A549 (cell line): Measurements from ENCODE around the gene PTGDS.

Experiments used
- CHD2 ChIP-seq: fragments of 150-350 bp; IDR thresholded peaks from 2 replicates; pipeline ENCODE4 v1.6.1; 2014; ENCODE audit warnings: low read length; ENCODE audit not compliant: partially characterized antibody
- CTCF ChIP-seq: fragments of >200 bp; sonication (Bioruptor Twin); formaldehyde crosslinking; IDR thresholded peaks from 3 replicates; pipeline ENCODE4 v1.5.1; 2016
- EP300 ChIP-seq, 2 experiments: fragments of >200 bp; sonication (Bioruptor Twin); formaldehyde crosslinking; IDR thresholded peaks; 2 replicates in 1 of 2; 3 replicates in 1 of 2; pipeline ENCODE4 v1.6.1; 2016 to 2017
- JUN ChIP-seq, 2 experiments: fragments of >200 bp; sonication (Bioruptor Twin); formaldehyde crosslinking; IDR thresholded peaks; 2 replicates in 1 of 2; 3 replicates in 1 of 2; pipeline ENCODE4 v1.6.1; 2016 to 2017
- RFX5 ChIP-seq: fragments of 450-650 bp; IDR thresholded peaks from 2 replicates; pipeline ENCODE4 v1.7.1; 2014; ENCODE audit warnings: antibody characterized with exemption, mild to moderate bottlenecking, moderate library complexity
- TP53 ChIP-seq: fragments of 250-450 bp; sonication (Bioruptor Pico); IDR thresholded peaks from 2 replicates; pipeline ENCODE4 v1.5.0; 2021; ENCODE audit warnings: mild to moderate bottlenecking, moderate library complexity
- ZNF302 ChIP-seq: fragments of 250-450 bp; sonication (Bioruptor Pico); IDR thresholded peaks from 2 replicates; pipeline ENCODE4 v1.9.0; 2021; ENCODE audit warnings: inconsistent platforms, mild to moderate bottlenecking, moderate library complexity
- TF ChIP-seq, protein P1 (sequence below): fragments of >200 bp; sonication (Bioruptor Twin); formaldehyde crosslinking; IDR thresholded peaks from 3 replicates; pipeline ENCODE4 v1.6.1; 2016
- TF ChIP-seq, protein P2 (sequence below): IDR thresholded peaks from 2 replicates; pipeline ENCODE4 v1.6.1; 2012
- TF ChIP-seq, protein P3 (sequence below): fragments of 150-350 bp; IDR thresholded peaks from 2 replicates; pipeline ENCODE4 v1.6.1; 2014; ENCODE audit warnings: low read depth, mild to moderate bottlenecking, low read length

DNA sequence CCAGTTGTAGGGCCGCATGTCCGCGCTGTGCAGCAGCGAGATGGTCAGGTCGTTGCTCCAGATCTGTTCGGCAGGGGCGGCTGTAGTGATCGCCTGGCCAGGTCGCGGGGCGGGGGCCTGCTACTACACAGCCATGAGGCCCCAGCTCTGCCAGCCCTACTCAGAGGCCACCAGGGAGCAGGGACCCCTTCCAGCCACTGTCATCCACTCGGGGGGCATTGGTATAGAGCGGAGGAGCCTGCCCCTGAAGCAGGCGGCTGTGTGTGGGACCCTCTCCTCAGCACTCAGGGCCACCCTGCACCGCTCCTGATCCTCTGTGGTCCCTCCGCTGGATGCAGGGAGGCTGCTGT, 34.4 kb upstream of the PTGDS start:
- no peak for TF ChIP-seq EP300 (IDR thresholded peaks at IDR 0.05)
- no peak for TF ChIP-seq CTCF
- no peak for TF ChIP-seq RFX5
- TF ChIP-seq, protein P1, sequence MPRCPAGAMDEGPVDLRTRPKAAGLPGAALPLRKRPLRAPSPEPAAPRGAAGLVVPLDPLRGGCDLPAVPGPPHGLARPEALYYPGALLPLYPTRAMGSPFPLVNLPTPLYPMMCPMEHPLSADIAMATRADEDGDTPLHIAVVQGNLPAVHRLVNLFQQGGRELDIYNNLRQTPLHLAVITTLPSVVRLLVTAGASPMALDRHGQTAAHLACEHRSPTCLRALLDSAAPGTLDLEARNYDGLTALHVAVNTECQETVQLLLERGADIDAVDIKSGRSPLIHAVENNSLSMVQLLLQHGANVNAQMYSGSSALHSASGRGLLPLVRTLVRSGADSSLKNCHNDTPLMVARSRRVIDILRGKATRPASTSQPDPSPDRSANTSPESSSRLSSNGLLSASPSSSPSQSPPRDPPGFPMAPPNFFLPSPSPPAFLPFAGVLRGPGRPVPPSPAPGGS: no peak
- TF ChIP-seq TP53 (CRISPR knock-in tag): no peak
- TF ChIP-seq CHD2: no peak
- TF ChIP-seq, protein P2, sequence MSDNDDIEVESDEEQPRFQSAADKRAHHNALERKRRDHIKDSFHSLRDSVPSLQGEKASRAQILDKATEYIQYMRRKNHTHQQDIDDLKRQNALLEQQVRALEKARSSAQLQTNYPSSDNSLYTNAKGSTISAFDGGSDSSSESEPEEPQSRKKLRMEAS: no peak
- no peak for TF ChIP-seq JUN (IDR thresholded peaks at IDR 0.05)
- TF ChIP-seq, protein P3, sequence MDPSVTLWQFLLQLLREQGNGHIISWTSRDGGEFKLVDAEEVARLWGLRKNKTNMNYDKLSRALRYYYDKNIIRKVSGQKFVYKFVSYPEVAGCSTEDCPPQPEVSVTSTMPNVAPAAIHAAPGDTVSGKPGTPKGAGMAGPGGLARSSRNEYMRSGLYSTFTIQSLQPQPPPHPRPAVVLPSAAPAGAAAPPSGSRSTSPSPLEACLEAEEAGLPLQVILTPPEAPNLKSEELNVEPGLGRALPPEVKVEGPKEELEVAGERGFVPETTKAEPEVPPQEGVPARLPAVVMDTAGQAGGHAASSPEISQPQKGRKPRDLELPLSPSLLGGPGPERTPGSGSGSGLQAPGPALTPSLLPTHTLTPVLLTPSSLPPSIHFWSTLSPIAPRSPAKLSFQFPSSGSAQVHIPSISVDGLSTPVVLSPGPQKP: no peak
- TF ChIP-seq ZNF302: no peak
